Cardiac septum (tissue), 1 donor: ENCODE results near the gene UCHL3. TPM values are rescaled to one million over a fixed set of nuclear protein-coding genes. Genes with fewer than 3 reads are reported as not detected.
A peak's percentile ranks its signal among the peaks of the same experiment; 100 is the strongest.

ENCODE experiments used
- DNase-seq: peaks from one replicate; pipeline ENCODE4 v3.0.0-alpha.2; 2020; ENCODE audit warnings: low spot score
- intact Hi-C: fragments of 100-400 bp; cut with DNase I; formaldehyde crosslinking; loops from one replicate; pipeline ENCODE4 v1.14.0; 2022
- long read RNA-seq: library from polyadenylated mRNA; unstranded; transcript quantifications from one replicate; pipeline ENCODE4 v2.0.0, GENCODE V29; 2021
- total RNA-seq: library from RNA; stranded (reverse); fragmentation: NEBNext Ultra II Directional; extraction: Animal tissue kit (Norgen Biotek cat#: 25700); gene quantifications from one replicate; pipeline ENCODE4 v1.2.1, GENCODE V29; 2021
- donor health status: DM: no; HTN: no; CAD: no.

UCHL3 gene
- 22.9 TPM for total RNA-seq
- long read RNA-seq, partial matches to known transcripts = 0 of 2 reads
- long read RNA-seq, other reads (novel, unspliced or antisense) = 0 of 2 reads

GRCh38 chr13:75549262-75550158 lies at the start of gene UCHL3:
Gene UCHL3 (plus strand): TSS chr13:75549791. CDS start chr13:75549821, 30 bp downstream.
- intact Hi-C loops = loop anchor here (2.0 kb wide), 1 partner anchor 67 kb away; the partner anchor contains the start of gene TBC1D4
- DNase-seq = peak; percentile 98

- no peak for DNase-seq
- intact Hi-C loops = no loop called here
These were observed 44.3 kb upstream of the UCHL3 start for GRCh38 chr13:75505327-75505726.

- intact Hi-C loops = no loop called here
- no peak for DNase-seq
These were observed 43.6 kb upstream of the UCHL3 start for GRCh38 chr13:75506018-75506417.

- no peak for DNase-seq
- intact Hi-C loops = no loop called here
These were observed 42.3 kb upstream of the UCHL3 start for GRCh38 chr13:75507027-75508001.

GRCh38 chr13:75508002-75508548 lies 41.5 kb upstream of the UCHL3 start:
- DNase-seq = no peak
- intact Hi-C loops = no loop called here

GRCh38 chr13:75511051-75511625 lies 38.5 kb upstream of the UCHL3 start:
- intact Hi-C loops = no loop called here

GRCh38 chr13:75512253-75512652 lies 37.3 kb upstream of the UCHL3 start:
- intact Hi-C loops = no loop called here
- DNase-seq = no peak

More at GRCh38 chr13:75511051-75511625, 38.5 kb upstream of the UCHL3 start:
- no peak for DNase-seq

GRCh38 chr13:75513271-75513670 lies 36.3 kb upstream of the UCHL3 start:
- intact Hi-C loops = no loop called here
- DNase-seq = no peak

GRCh38 chr13:75514080-75514995 lies 35.3 kb upstream of the UCHL3 start:
- intact Hi-C loops = no loop called here
- DNase-seq = no peak

GRCh38 chr13:75518439-75519088 lies 31.0 kb upstream of the UCHL3 start:
- DNase-seq = no peak
- intact Hi-C loops = no loop called here

GRCh38 chr13:75521956-75522355 lies 27.6 kb upstream of the UCHL3 start:
- intact Hi-C loops = no loop called here
- no peak for DNase-seq

GRCh38 chr13:75530549-75530961 lies 19.0 kb upstream of the UCHL3 start:
- no peak for DNase-seq
- intact Hi-C loops = no loop called here

GRCh38 chr13:75533861-75534260 lies 15.7 kb upstream of the UCHL3 start:
- intact Hi-C loops = no loop called here
- no peak for DNase-seq

GRCh38 chr13:75537401-75538365 lies 11.9 kb upstream of the UCHL3 start, which contains the start of gene COMMD6:
Gene COMMD6 (minus strand): TSS chr13:75537841. CDS start chr13:75537805, 36 bp downstream.
- intact Hi-C loops = loop anchor here (5.0 kb wide), 1 partner anchor 165 kb away; no protein-coding TSS in a partner anchor
- DNase-seq = peak; percentile 91

GRCh38 chr13:75541287-75541686 lies 8.3 kb upstream of the UCHL3 start:
- intact Hi-C loops = no loop called here
- DNase-seq = no peak

- DNase-seq = no peak
- intact Hi-C loops = no loop called here
These were observed 7.6 kb upstream of the UCHL3 start for GRCh38 chr13:75541961-75542360.
